ENCODE measurements around the gene MAEA. TPM values are rescaled to one million over a fixed set of nuclear protein-coding genes. Genes with fewer than 3 reads are reported as not detected.
"Not testable (repeated sequence)": the region's sequence is repeated elsewhere in the genome, so short reads cannot be mapped to it uniquely, and the experiment has no call there.

Gene MAEA
- total RNA-seq, 1 donor from 2014 or later = 61.3 TPM

DNA sequence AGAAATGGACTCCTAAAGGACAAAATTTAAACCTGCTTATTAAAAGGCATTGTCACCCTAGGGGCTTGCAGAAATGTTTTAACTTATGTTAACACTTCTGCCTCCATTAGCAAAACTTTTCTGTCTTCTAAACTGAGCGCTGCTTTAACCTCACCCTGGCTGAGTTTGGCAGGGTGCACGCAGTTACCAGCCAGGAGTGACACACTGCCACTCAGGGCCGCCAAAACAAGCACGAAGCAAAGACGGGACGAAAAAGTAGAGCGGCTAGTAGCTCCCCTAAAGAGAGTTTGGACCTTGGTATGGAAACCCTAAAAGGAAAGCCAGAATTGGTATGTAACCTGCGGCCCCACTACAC is 33.6 kb downstream of the MAEA start:
- Mint-ChIP-seq H3K4me3 (no peak overlapping the region), H3K4me1 (peaks cover under 1% of the 10 kb centered on the region), H3K36me3 (ENCODE audit: low read depth) (peaks cover 24% of the 10 kb centered on the region), H3K27ac (no peak overlapping the region), H3K9me3 (no peaks in the 10 kb centered on the region), H3K27me3 (no peaks in the 10 kb centered on the region)
- no peak for DNase-seq
- intact Hi-C loops (cut with micrococcal nuclease) = no loop called here

DNA sequence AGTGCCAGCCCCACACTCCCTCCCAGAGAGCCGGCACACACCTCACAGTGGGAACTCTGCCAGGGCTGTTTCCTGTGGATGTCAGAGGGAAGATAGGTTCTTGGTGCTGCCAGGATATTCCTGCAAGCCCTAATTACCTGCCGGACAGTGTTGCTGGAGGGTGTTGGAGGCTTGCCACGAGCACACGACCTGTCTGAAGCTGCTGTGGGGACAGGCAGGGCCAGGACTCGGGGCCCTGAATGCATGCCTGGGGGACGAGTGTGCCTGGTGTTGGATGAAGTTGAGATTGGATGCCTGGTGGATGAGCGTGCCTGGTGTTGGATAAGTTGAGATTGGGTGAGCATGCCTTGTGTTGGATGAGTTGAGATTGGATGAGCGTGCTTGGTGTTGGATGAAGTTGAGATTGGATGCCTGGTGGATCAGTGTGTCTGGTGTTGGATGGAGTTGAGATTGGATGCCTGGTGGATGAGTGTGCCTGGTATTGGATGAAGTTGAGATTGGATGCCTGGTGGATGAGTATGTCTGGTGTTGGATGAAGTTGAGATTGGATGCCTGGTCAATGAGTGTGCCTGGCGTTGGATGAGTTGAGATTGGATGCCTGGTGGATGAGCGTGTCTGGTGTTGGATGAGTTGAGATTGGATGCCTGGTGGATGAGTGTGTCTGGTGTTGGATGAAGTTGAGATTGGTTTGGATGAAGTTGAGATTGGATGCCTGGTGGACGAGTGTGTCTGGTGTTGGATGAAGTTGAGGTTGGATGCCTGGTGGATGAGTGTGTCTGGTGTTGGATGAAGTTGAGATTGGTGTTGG is 34.1 kb downstream of the MAEA start:
- H3K4me3 Mint-ChIP-seq = no peak overlapping the region
- H3K9me3 Mint-ChIP-seq = no peaks in the 10 kb centered on the region
- H3K27me3 Mint-ChIP-seq = no peaks in the 10 kb centered on the region
- no peak overlapping the region for H3K27ac Mint-ChIP-seq
- no peaks in the 10 kb centered on the region for H3K4me1 Mint-ChIP-seq
- intact Hi-C loops (cut with micrococcal nuclease) = no loop called here
- H3K36me3 Mint-ChIP-seq (ENCODE audit: low read depth) = peaks cover 19% of the 10 kb centered on the region
- no peak for DNase-seq

- H3K4me1 Mint-ChIP-seq; H3K27ac Mint-ChIP-seq; H3K27me3 Mint-ChIP-seq; intact Hi-C loops (cut with micrococcal nuclease); DNase-seq; H3K4me3 Mint-ChIP-seq; H3K9me3 Mint-ChIP-seq: not testable (repeated sequence)
- H3K36me3 Mint-ChIP-seq (ENCODE audit: low read depth) = peaks cover 20% of the 10 kb centered on the region
These were observed 34.9 kb downstream of the MAEA start for GRCh38 chr4:1324443-1325175.

DNA sequence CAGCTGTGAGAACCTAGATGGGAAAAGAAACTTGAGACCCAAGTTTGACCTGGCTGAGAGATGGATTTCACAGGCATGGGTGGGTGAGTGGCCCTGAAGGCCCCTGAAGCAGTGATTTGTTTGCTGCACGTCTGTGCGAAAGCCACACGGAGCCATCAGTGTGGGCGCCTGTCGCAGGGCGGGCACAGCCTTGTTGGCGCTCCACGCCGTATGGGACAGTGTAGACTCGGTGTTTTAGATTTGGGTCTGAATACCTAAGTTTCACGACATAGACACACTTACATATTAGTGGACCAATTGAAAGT is 35.4 kb downstream of the MAEA start:
- Mint-ChIP-seq H3K9me3 (no peaks in the 10 kb centered on the region), H3K27ac (no peak overlapping the region), H3K4me1 (peaks cover 8% of the 10 kb centered on the region), H3K4me3 (no peak overlapping the region), H3K36me3 (ENCODE audit: low read depth) (peaks cover 18% of the 10 kb centered on the region), H3K27me3 (no peaks in the 10 kb centered on the region)
- no peak for DNase-seq
- intact Hi-C loops (cut with micrococcal nuclease) = no loop called here

- Mint-ChIP-seq H3K36me3 (ENCODE audit: low read depth) (peaks cover 20% of the 10 kb centered on the region), H3K9me3 (no peaks in the 10 kb centered on the region), H3K27me3 (no peaks in the 10 kb centered on the region), H3K27ac (no peak overlapping the region), H3K4me3 (no peak overlapping the region), H3K4me1 (peaks cover 16% of the 10 kb centered on the region)
- intact Hi-C loops (cut with micrococcal nuclease) = no loop called here
- no peak for DNase-seq
These were observed 36.3 kb downstream of the MAEA start for GRCh38 chr4:1325681-1326635.

GRCh38 chr4:1326751-1327525 is 37.2 kb downstream of the MAEA start:
- H3K9me3 Mint-ChIP-seq = no peaks in the 10 kb centered on the region
- intact Hi-C loops (cut with micrococcal nuclease) = no loop called here
- H3K4me3 Mint-ChIP-seq = no peak overlapping the region
- peaks cover 19% of the 10 kb centered on the region for H3K36me3 Mint-ChIP-seq (ENCODE audit: low read depth)
- H3K4me1 Mint-ChIP-seq = peaks cover 21% of the 10 kb centered on the region
- no peak for DNase-seq
- H3K27ac Mint-ChIP-seq = no peak overlapping the region
- no peaks in the 10 kb centered on the region for H3K27me3 Mint-ChIP-seq

GRCh38 chr4:1327526-1328266 is 38.0 kb downstream of the MAEA start:
- Mint-ChIP-seq H3K27ac (no peak overlapping the region), H3K9me3 (no peaks in the 10 kb centered on the region), H3K36me3 (ENCODE audit: low read depth) (peaks cover 21% of the 10 kb centered on the region), H3K27me3 (no peaks in the 10 kb centered on the region), H3K4me3 (no peak overlapping the region), H3K4me1 (peaks cover 21% of the 10 kb centered on the region)
- intact Hi-C loops (cut with micrococcal nuclease) = no loop called here
- no peak for DNase-seq

DNA sequence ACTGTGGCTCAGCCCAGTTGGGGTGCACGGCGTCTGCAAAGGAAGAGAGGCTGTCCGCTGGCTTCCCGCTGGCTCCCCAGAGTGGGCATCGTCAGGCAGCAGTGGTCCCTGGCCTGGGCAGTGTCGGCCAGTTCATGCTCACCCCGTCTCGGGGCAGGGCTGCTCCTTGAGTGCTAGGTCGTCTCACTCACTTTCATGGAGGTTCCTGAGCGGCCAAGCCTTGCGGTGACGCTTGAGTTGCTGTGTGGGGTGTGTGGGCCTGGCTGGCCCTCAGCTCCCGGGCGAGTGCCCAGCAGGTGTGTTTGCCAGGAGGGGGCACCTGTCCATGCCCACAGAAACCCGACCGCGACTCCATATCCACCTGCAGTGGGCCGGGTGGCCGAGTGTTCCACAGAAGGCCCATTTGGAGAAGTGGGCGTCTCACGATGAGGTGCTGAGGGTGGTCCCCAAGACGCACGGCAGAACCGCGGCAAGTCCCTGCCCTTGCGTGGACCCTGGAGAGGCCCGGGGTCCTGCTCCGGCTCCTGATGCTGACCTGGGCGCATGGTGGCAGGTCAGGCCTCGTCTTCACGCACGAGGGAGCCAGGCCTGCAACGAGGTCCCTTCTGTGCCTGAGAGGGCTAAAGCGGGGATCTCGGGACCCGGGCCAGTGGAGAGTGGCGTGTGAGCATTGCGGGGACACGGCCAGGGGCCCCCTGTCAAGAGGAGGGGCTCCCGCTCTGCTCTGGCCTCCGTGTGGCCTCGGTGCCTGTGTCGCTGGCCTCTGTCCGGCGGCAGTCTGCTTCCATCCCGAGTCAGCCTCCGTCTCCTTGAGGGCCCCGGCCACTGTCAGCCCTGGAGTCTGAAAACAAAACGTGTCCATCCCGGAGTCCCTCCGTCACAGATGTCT is 38.8 kb downstream of the MAEA start:
- H3K9me3 Mint-ChIP-seq = no peaks in the 10 kb centered on the region
- DNase-seq = no peak
- peaks cover 22% of the 10 kb centered on the region for H3K36me3 Mint-ChIP-seq (ENCODE audit: low read depth)

DNA sequence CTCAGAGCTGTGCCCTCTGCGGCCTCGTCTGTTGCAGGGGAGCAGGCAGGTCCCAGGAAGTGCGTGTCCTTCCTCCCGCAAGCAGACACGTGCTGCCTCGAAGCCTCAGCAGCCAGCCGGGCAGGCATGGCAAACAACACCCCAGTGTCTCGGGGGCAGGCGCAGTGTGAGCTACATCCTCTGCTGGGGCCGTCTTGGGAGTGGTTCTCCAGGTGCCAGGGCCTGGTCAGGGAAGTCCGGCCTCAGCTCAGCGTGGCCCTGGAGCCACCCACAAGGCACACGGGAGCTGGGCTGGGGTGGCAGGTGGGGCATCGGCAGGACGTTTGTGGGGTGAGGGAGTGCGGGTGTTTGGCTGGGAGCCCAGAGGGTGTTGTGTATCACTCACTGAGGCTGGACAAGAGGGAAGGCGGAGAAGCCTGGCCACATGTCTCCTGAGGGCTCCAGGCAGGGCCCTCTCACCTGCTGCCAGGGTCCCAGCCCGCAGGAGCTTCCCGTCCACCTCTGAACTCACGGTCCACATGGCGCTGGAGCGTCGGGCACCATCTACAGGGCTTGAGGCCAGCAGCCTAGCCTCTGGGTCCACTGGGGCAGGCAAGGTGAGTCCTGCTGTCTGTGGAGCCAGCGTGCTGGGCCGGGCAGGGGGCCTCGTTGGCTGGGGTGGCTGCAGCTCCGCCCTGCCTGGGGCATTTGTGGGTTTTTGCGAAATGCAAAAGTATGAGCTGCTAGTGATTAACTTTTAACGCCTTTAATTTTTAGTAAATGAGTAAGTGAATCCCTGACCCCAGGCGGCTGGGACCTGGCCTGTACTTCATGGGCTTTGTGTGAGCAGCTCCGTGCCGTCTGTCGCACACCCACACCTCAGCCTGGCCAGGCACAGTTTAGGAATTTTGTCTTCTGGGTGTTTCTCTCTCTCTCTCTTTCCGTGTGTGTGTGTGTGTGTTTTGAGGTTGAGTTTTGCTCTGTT is 40.0 kb downstream of the MAEA start:
- H3K9me3 Mint-ChIP-seq = no peaks in the 10 kb centered on the region
- no peaks in the 10 kb centered on the region for H3K27me3 Mint-ChIP-seq
- peak overlapping the region; percentile 33 for H3K4me3 Mint-ChIP-seq
- H3K27ac Mint-ChIP-seq = no peak overlapping the region
- H3K36me3 Mint-ChIP-seq (ENCODE audit: low read depth) = peaks cover 28% of the 10 kb centered on the region
- H3K4me1 Mint-ChIP-seq = peaks cover 24% of the 10 kb centered on the region
- intact Hi-C loops (cut with micrococcal nuclease) = no loop called here
- DNase-seq = no peak

More for the DNA sequence above, 38.8 kb downstream of the MAEA start:
- peaks cover 21% of the 10 kb centered on the region for H3K4me1 Mint-ChIP-seq
- H3K27ac Mint-ChIP-seq = no peak overlapping the region
- H3K4me3 Mint-ChIP-seq = no peak overlapping the region
- intact Hi-C loops (cut with micrococcal nuclease) = no loop called here
- H3K27me3 Mint-ChIP-seq = no peaks in the 10 kb centered on the region

- Mint-ChIP-seq H3K4me1 (peaks cover 29% of the 10 kb centered on the region), H3K27ac (peak overlapping the region; percentile 39), H3K4me3 (peak overlapping the region; percentile 60), H3K27me3 (no peaks in the 10 kb centered on the region), H3K9me3 (no peaks in the 10 kb centered on the region), H3K36me3 (ENCODE audit: low read depth) (peaks cover 35% of the 10 kb centered on the region)
- intact Hi-C loops (cut with micrococcal nuclease) = no loop called here
- DNase-seq = peak; percentile 86
These were observed 41.3 kb downstream of the MAEA start for GRCh38 chr4:1330761-1331590.

Data from activated CD4-positive, alpha-beta T cell treated with anti-CD3 and anti-CD28 coated beads, Interleukin-2, amount 10 ng/mL, durations not matched to agents 24 days and 14 days (primary cell).